Measurements from ENCODE around the gene IFIT5. TPM values are rescaled to one million over a fixed set of nuclear protein-coding genes. Genes with fewer than 3 reads are reported as not detected.

Gene IFIT5
- 5.1 TPM for total RNA-seq (ENCODE audit: unreplicated experiment)
- long read RNA-seq, full-length matches to known transcripts, result 6 of 6 reads
- long read RNA-seq, partial matches to known transcripts, result 0 of 6 reads
- long read RNA-seq, other reads (novel, unspliced or antisense), result 0 of 6 reads

DNA sequence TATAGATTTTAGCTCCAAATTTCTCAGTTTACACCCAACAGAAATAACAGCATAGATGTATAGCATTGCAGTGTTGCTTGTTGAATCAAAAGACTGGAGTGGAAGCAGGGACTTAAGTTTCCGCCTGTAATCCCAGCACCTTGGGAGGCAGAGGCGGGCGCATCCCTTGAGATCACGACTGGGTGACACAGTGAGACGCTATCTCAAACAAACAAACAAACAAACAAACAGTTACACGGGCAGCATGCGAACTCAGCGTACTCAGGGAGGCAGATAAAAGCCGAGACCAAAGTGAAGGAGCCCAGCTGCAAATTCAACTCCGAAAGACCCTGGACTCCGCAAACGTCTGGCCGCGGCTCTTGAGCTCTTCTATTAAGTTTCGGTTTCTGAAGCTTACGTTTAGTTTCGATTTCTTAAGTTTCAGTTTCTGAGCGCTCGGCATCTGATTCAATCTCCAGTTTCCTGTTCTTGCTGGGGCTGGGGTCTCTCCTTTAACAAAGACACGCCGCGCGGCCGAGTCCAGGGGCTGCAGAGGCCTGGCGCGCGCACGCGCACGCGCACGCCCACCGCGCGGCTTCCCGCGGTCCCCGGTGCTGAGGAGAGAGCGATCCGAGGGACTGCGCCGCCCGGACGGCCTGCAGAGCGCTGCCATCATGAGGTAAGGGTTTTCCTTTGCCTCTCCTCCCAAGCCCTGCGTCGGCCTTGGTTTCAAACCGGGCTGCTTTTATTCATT lies at the start of gene IFIT5:
IFIT5 (plus strand) TSS at position 423 of the 733 bp plus-strand sequence; CDS start at position 654, 231 bp downstream.
- TF ChIP-seq, protein P1, sequence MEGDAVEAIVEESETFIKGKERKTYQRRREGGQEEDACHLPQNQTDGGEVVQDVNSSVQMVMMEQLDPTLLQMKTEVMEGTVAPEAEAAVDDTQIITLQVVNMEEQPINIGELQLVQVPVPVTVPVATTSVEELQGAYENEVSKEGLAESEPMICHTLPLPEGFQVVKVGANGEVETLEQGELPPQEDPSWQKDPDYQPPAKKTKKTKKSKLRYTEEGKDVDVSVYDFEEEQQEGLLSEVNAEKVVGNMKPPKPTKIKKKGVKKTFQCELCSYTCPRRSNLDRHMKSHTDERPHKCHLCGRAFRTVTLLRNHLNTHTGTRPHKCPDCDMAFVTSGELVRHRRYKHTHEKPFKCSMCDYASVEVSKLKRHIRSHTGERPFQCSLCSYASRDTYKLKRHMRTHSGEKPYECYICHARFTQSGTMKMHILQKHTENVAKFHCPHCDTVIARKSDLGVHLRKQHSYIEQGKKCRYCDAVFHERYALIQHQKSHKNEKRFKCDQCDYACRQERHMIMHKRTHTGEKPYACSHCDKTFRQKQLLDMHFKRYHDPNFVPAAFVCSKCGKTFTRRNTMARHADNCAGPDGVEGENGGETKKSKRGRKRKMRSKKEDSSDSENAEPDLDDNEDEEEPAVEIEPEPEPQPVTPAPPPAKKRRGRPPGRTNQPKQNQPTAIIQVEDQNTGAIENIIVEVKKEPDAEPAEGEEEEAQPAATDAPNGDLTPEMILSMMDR (IDR thresholded peaks at IDR 0.05; ENCODE audit: partially characterized antibody, unreplicated experiment), result no peak
- H3K9me3 Mint-ChIP-seq (ENCODE audit: unreplicated experiment), result peaks cover 7% of the 10 kb centered on the region

DNA sequence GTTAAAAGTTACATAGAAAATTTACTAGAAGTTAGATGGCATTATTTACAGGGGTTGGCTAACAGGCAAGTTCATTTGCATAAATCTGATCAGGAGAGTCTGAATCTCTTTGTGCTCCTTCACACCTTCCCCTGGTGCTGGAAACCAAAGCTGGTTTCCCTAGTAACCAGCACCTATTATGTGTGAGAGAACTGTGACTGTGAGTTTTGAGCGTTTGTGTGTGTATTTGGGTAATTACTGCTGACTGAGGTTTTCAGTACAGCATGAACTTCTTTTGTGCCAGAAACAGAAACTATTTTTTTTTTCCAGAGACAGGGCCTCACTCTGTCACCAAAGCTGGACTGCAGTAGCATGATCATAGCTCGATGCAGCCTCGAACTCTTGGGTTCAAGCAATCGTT lies 46.8 kb upstream of the IFIT5 start:
- peaks cover 2% of the 10 kb centered on the region for H3K9me3 Mint-ChIP-seq (ENCODE audit: unreplicated experiment)
- H3K4me1 Mint-ChIP-seq (ENCODE audit: low read depth, unreplicated experiment), result no peaks in the 10 kb centered on the region
- TF ChIP-seq, protein P1 (IDR thresholded peaks at IDR 0.05; ENCODE audit: partially characterized antibody, unreplicated experiment), result no peak
- no peaks in the 10 kb centered on the region for H3K36me3 Mint-ChIP-seq (ENCODE audit: unreplicated experiment)
- H3K27ac Mint-ChIP-seq (ENCODE audit: unreplicated experiment), result no peak overlapping the region
- DNase-seq, result no peak
- no peaks in the 10 kb centered on the region for H3K27me3 Mint-ChIP-seq (ENCODE audit: unreplicated experiment)
- no peak overlapping the region for H3K4me3 Mint-ChIP-seq (ENCODE audit: unreplicated experiment)

More for the DNA sequence above, at the start of gene IFIT5:
- DNase-seq, result peak; percentile 81
- H3K4me3 Mint-ChIP-seq (ENCODE audit: unreplicated experiment), result peak within 1 kb of the TSS; percentile 98
- no peaks in the 10 kb centered on the region for H3K36me3 Mint-ChIP-seq (ENCODE audit: unreplicated experiment)
- peaks cover 11% of the 10 kb centered on the region for H3K27me3 Mint-ChIP-seq (ENCODE audit: unreplicated experiment)
- H3K27ac Mint-ChIP-seq (ENCODE audit: unreplicated experiment), result peak within 1 kb of the TSS; percentile 89
- H3K4me1 Mint-ChIP-seq (ENCODE audit: low read depth, unreplicated experiment), result peaks cover 7% of the 10 kb centered on the region

- TF ChIP-seq, protein P1 (IDR thresholded peaks at IDR 0.05; ENCODE audit: partially characterized antibody, unreplicated experiment), result no peak
- Mint-ChIP-seq H3K4me3 (ENCODE audit: unreplicated experiment) (no peak overlapping the region), H3K27ac (ENCODE audit: unreplicated experiment) (no peak overlapping the region), H3K9me3 (ENCODE audit: unreplicated experiment) (peaks cover 2% of the 10 kb centered on the region), H3K36me3 (ENCODE audit: unreplicated experiment) (no peaks in the 10 kb centered on the region), H3K4me1 (ENCODE audit: low read depth, unreplicated experiment) (no peaks in the 10 kb centered on the region), H3K27me3 (ENCODE audit: unreplicated experiment) (no peaks in the 10 kb centered on the region)
- no peak for DNase-seq
Measured at GRCh38 chr10:89368129-89368528, 46.2 kb upstream of the IFIT5 start.

DNA sequence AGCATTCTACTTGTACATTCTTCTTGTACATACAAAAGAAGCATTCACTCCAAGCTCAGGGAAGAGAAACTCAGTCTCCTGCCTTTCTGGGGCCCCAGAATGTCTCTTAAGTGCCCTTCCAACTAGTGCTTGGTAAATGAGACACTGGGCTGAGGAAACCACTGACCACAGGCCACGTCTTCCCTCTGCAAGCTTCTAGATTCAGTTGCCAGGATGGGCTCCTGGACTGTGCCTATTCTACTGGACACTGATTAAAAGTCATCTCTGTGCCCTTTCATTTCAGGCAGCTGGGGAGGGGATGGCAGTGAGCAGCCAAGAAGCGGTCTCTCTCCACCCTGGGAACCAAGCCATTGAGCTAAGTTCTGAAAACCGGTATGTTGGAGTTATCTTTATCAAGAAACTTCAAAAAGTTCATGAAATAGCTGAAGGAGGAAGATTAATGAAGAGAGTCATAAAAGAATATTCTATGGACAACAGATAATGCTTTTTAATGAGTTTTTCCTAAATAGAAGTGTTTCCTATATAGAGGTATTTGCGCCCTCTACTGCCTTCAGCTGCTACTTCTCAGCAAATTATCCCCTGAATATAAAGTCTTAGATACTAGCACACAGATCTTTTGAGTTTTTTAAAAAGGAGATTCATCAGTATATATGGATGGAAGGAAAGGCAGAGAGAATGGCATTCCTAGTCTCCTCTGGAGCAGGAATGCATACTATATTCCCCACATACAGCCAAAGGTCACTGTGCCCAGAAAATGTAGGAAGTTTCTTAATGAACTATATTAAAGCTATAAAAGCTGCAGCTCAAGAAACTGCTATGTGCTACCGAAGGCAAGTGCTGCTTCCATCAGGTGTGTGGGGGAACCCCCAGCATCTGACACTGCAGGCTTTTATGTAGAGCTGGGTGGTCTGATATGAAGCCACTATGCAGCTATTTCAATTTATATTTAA lies 44.9 kb upstream of the IFIT5 start:
- Mint-ChIP-seq H3K4me1 (ENCODE audit: low read depth, unreplicated experiment) (no peaks in the 10 kb centered on the region), H3K9me3 (ENCODE audit: unreplicated experiment) (peaks cover 2% of the 10 kb centered on the region), H3K27ac (ENCODE audit: unreplicated experiment) (no peak overlapping the region), H3K27me3 (ENCODE audit: unreplicated experiment) (no peaks in the 10 kb centered on the region), H3K36me3 (ENCODE audit: unreplicated experiment) (no peaks in the 10 kb centered on the region), H3K4me3 (ENCODE audit: unreplicated experiment) (no peak overlapping the region)
- TF ChIP-seq, protein P1 (IDR thresholded peaks at IDR 0.05; ENCODE audit: partially characterized antibody, unreplicated experiment), result no peak
- DNase-seq, result no peak

Measured in glutamatergic neuron (in vitro differentiated cells).